ENCODE measurements around the gene OLFML2A. TPM values are rescaled to one million over a fixed set of nuclear protein-coding genes. Genes with fewer than 3 reads are reported as not detected.

The OLFML2A gene
- total RNA-seq, 2 donors from 2014 or later: 5.4 to 6.7 TPM

GRCh38 chr9:124854161-124854560 is 77.2 kb downstream of the OLFML2A start:
- H3K27ac ChIP-seq: no peak overlapping the region
- no peak for DNase-seq (ENCODE audit: low spot score)
- no peaks in the 10 kb centered on the region for H3K27me3 ChIP-seq (replicated peaks; ENCODE audit: insufficient read depth)
- H3K36me3 ChIP-seq: peaks cover 22% of the 10 kb centered on the region
- no peak overlapping the region for H3K4me3 ChIP-seq
- peaks cover 9 to 16% of the 10 kb centered on the region in 2 donors for H3K4me1 ChIP-seq (ENCODE audit: control insufficient read depth in 1 of 2, low read depth in 2 of 2)
- no peak for TF ChIP-seq CTCF (IDR thresholded peaks at IDR 0.05)
- no peaks in the 10 kb centered on the region for H3K9me3 ChIP-seq
- no peak for ATAC-seq (ENCODE audit: insufficient number of reproducible peaks, low FRiP score, low read depth)

DNA sequence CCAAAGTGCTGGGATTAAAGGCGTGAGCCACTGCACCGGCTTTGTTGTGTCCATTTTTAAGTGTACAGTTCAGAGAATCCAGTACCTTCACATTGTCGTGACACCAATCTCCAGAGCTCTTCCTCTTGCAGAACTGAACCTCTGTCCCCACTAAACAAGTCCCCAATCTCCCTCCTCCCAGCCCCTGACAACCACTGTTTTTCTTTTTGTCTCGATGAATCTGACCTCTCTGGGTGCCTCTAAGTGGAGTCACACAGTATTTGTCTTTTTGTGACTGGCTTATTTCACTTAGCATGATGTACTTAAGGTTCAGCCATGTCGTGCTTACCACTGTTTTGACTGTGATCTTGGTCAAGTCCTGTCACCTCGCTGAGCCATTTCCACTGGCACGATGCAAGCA is 77.9 kb downstream of the OLFML2A start:
- no peak for TF ChIP-seq CTCF (IDR thresholded peaks at IDR 0.05)
- no peak for ATAC-seq (ENCODE audit: insufficient number of reproducible peaks, low FRiP score, low read depth)
- Histone ChIP-seq H3K4me3 (no peak overlapping the region), H3K27me3 (replicated peaks; ENCODE audit: insufficient read depth) (no peaks in the 10 kb centered on the region), H3K36me3 (peaks cover 29% of the 10 kb centered on the region), H3K27ac (no peak overlapping the region), H3K4me1 (ENCODE audit: control insufficient read depth in 1 of 2, low read depth in 2 of 2) (peaks cover 9 to 18% of the 10 kb centered on the region in 2 donors), H3K9me3 (no peaks in the 10 kb centered on the region)
- DNase-seq (ENCODE audit: low spot score): no peak

DNA sequence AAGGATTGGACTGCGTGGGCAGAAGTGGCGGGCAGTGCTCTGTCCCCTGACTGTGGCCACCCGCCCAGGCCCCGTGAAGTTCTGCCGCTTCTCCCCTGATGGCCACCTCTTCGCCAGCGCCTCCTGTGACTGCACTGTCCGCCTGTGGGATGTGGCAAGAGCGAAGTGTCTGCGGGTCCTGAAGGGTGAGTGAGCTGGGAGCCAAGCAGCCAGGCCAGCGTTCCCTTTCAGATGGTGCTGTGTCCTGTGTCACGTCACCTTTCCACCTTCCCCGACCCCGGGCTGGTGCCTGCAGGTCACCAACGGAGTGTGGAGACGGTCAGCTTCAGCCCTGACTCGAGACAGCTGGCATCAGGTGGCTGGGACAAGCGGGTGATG is 78.6 kb downstream of the OLFML2A start:
- H3K27ac ChIP-seq: no peak overlapping the region
- H3K4me3 ChIP-seq: no peak overlapping the region
- H3K9me3 ChIP-seq: no peaks in the 10 kb centered on the region
- no peak for DNase-seq (ENCODE audit: low spot score)
- no peak for ATAC-seq (ENCODE audit: insufficient number of reproducible peaks, low FRiP score, low read depth)
- H3K36me3 ChIP-seq: peaks cover 35% of the 10 kb centered on the region
- no peak for TF ChIP-seq CTCF (IDR thresholded peaks at IDR 0.05)
- H3K4me1 ChIP-seq (ENCODE audit: control insufficient read depth in 1 of 2, low read depth in 2 of 2): peaks cover 16 to 25% of the 10 kb centered on the region in 2 donors
- no peaks in the 10 kb centered on the region for H3K27me3 ChIP-seq (replicated peaks; ENCODE audit: insufficient read depth)

DNA sequence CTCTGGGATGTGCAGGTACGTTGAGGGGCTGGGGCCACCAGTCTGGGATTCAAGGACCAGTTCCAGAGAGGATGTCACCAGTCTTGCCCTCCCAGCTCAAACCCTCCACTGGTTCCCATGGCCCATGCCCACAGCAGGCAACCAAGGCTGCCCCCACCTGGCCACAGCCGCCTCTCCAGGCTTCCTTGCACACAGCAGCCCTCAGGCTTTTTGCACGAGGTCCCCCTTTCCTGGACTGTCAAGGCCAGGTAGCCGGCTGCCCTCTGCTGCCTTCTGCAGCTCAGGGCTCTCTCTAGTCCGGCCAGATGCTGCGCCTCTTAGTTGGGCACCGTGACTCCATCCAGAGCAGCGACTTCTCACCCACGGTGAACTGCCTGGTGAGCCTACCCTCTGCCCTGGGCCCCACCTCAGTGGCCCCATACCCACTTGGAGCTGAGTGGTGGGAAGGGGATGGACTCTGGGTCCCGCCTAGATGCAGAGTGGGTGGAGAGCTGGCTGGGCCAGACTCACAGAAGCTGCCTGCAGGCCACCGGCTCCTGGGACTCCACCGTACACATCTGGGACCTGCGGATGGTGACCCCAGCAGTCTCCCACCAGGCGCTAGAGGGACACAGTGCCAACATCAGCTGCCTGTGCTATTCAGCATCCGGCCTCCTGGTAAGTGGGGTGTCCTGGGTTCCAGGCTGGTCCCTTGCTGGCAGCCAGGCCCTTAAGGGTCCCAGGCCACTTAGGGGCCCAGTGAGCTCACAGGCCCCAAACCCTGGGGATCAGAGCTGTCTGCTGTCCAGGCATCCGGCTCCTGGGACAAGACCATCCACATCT is 79.2 kb downstream of the OLFML2A start:
- no peaks in the 10 kb centered on the region for H3K9me3 ChIP-seq
- H3K27me3 ChIP-seq (replicated peaks; ENCODE audit: insufficient read depth): no peaks in the 10 kb centered on the region
- ATAC-seq (ENCODE audit: insufficient number of reproducible peaks, low FRiP score, low read depth): no peak
- peaks cover 35% of the 10 kb centered on the region for H3K36me3 ChIP-seq
- peaks cover 21 to 31% of the 10 kb centered on the region in 2 donors for H3K4me1 ChIP-seq (ENCODE audit: control insufficient read depth in 1 of 2, low read depth in 2 of 2)
- no peak overlapping the region for H3K4me3 ChIP-seq
- H3K27ac ChIP-seq: no peak overlapping the region
- DNase-seq (ENCODE audit: low spot score): no peak
- TF ChIP-seq CTCF (IDR thresholded peaks at IDR 0.05): no peak

DNA sequence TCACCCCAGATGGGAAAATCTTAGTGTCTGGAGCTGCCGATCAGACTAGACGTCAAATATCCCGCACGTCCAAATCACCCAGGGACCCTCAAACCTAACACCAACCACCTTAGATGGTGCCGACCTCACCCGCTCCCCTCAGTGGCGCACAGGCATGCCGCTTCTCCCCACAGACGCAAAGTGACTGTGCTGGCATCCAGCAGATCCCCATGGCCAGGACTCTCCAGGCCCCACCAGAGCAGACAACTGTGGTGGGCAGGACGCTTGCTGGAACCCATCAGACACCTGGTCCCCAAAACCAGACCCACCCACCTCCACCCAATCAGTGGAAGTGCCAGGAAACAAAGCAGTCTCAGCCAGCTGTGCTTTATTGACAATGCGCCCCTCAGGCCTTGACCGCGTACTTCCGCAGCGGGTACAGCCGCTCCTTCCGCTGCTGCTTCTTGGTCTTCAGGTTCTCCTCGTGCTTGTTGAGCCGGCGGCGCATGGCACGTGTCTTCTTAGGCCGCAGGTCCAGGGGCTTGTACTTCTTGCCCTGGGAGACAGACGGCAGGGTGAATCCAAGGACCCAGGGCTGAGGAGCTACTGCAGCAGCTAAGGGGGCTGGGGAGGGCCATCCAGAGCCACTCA is 80.7 kb downstream of the OLFML2A start:
- TF ChIP-seq CTCF (IDR thresholded peaks at IDR 0.05): no peak
- no peaks in the 10 kb centered on the region for H3K9me3 ChIP-seq
- no peak overlapping the region for H3K27ac ChIP-seq
- no peak for DNase-seq (ENCODE audit: low spot score)
- H3K36me3 ChIP-seq: peaks cover 35% of the 10 kb centered on the region
- ATAC-seq (ENCODE audit: insufficient number of reproducible peaks, low FRiP score, low read depth): no peak
- no peaks in the 10 kb centered on the region for H3K27me3 ChIP-seq (replicated peaks; ENCODE audit: insufficient read depth)
- H3K4me3 ChIP-seq: no peak overlapping the region
- H3K4me1 ChIP-seq (ENCODE audit: control insufficient read depth in 1 of 2, low read depth in 2 of 2): peaks cover 15 to 27% of the 10 kb centered on the region in 2 donors

Measured in thoracic aorta (tissue), 2 donors.